ENCODE results near the gene C1orf105.
"Not testable (repeated sequence)": the region's sequence is repeated elsewhere in the genome, so short reads cannot be mapped to it uniquely, and the experiment has no call there.

C1orf105 gene

GRCh38 chr1:172430128-172430454, 9.6 kb downstream of the C1orf105 start:
- DNase-seq, result no peak

GRCh38 chr1:172431204-172431603, 10.7 kb downstream of the C1orf105 start:
- DNase-seq, result no peak

- no peak for DNase-seq
These were observed 11.3 kb downstream of the C1orf105 start for GRCh38 chr1:172431721-172432192.

GRCh38 chr1:172437183-172437582, 16.7 kb downstream of the C1orf105 start:
- not testable (repeated sequence) for DNase-seq

GRCh38 chr1:172442404-172442803, 21.9 kb downstream of the C1orf105 start:
- no peak for DNase-seq

- DNase-seq, result no peak
These were observed 22.5 kb downstream of the C1orf105 start for GRCh38 chr1:172442843-172443565.

- DNase-seq, result peak; percentile 95
These were observed 23.4 kb downstream of the C1orf105 start, which contains the start of gene PIGC for GRCh38 chr1:172443666-172444453. TSS of gene PIGC (minus strand) at chr1:172444069. CDS start at chr1:172442622, 1,447 bp downstream.

GRCh38 chr1:172446547-172446946, 26.1 kb downstream of the C1orf105 start:
- no peak for DNase-seq

GRCh38 chr1:172447641-172448040, 27.2 kb downstream of the C1orf105 start:
- DNase-seq, result no peak

- DNase-seq, result peak; percentile 76
These were observed 28.6 kb downstream of the C1orf105 start for GRCh38 chr1:172448995-172449584.

GRCh38 chr1:172449585-172450523, 29.4 kb downstream of the C1orf105 start:
- peak; percentile 73 for DNase-seq

- no peak for DNase-seq
These were observed 30.0 kb downstream of the C1orf105 start for GRCh38 chr1:172450524-172450885.

- peak; percentile 75 for DNase-seq
These were observed 30.5 kb downstream of the C1orf105 start for GRCh38 chr1:172451002-172451443.

GRCh38 chr1:172452536-172453152, 32.2 kb downstream of the C1orf105 start:
- DNase-seq, result no peak

GRCh38 chr1:172453153-172453545, 32.7 kb downstream of the C1orf105 start:
- DNase-seq, result no peak

- DNase-seq, result peak; percentile 20
These were observed 33.1 kb downstream of the C1orf105 start for GRCh38 chr1:172453607-172454006.

- no peak for DNase-seq
These were observed 35.0 kb downstream of the C1orf105 start for GRCh38 chr1:172455451-172455850.

GRCh38 chr1:172456344-172456769, 35.9 kb downstream of the C1orf105 start:
- no peak for DNase-seq

- no peak for DNase-seq
These were observed 37.1 kb downstream of the C1orf105 start for GRCh38 chr1:172457479-172458130.

GRCh38 chr1:172460177-172460576, 39.7 kb downstream of the C1orf105 start:
- DNase-seq, result no peak

- DNase-seq, result no peak
These were observed 40.4 kb downstream of the C1orf105 start for GRCh38 chr1:172460887-172461315.
